H1 (cell line): ENCODE data around the gene LYPD1. TPM values are rescaled to one million over a fixed set of nuclear protein-coding genes. Genes with fewer than 3 reads are reported as not detected.

Experiments used
- CTCF ChIA-PET: fragments of 300-600 bp; sonication (Branson Sonifier 250); formaldehyde crosslinking; loops from one replicate; lab custom pipeline; 2021; ENCODE audit not compliant: partially characterized antibody; lab: Charles Lee
- POLR2A ChIA-PET: fragments of 300-600 bp; sonication (Branson Sonifier 250); formaldehyde crosslinking; loops from one replicate; lab custom pipeline; 2021; ENCODE audit warnings: inconsistent platforms; ENCODE audit not compliant: partially characterized antibody; lab: Charles Lee
- DNase-seq, 2 experiments: peaks; one replicate each; pipeline versions ENCODE4 v3.0.0 to v3.0.0-alpha.2; 2010 to 2022; ENCODE audit warnings: low spot score in 2 of 2, low read depth in 1 of 2, mixed read lengths in 1 of 2
- FAIRE-seq: peaks from 2 replicates; lab custom pipeline; 2011; peaks lifted over from hg19 to GRCh38; lab: Jason Lieb, UNC
- H2AFZ ChIP-seq: 2 replicates; pipeline ENCODE4 v1.8.1; 2012; ENCODE audit warnings: low read length, inconsistent platforms
- H2AK5ac ChIP-seq: 2 replicates; pipeline ENCODE4 v1.6.1; 2013; ENCODE audit warnings: low read depth, low read length
- H2BK120ac ChIP-seq: replicated peaks from 2 replicates; pipeline ENCODE3; 2013; ENCODE audit warnings: low read depth, low read length, inconsistent platforms
- H2BK12ac ChIP-seq: 2 replicates; pipeline ENCODE4 v1.6.1; 2013; ENCODE audit warnings: low read depth, low read length
- H2BK15ac ChIP-seq: 2 replicates; pipeline ENCODE4 v1.6.1; 2013; ENCODE audit warnings: low read length
- H2BK20ac ChIP-seq: 2 replicates; pipeline ENCODE4 v1.6.1; 2013; ENCODE audit warnings: low read length
- H2BK5ac ChIP-seq: 2 replicates; pipeline ENCODE4 v1.6.1; 2013; ENCODE audit warnings: low read depth, low read length
- H3K14ac ChIP-seq: 2 replicates; pipeline ENCODE4 v1.6.1; 2013; ENCODE audit warnings: inconsistent platforms; ENCODE audit not compliant: insufficient read length
- H3K18ac ChIP-seq: 2 replicates; pipeline ENCODE4 v1.6.1; 2013; ENCODE audit warnings: low read length; ENCODE audit errors: extremely low read depth
- H3K23ac ChIP-seq: 2 replicates; pipeline ENCODE4 v1.6.1; 2013; ENCODE audit warnings: inconsistent platforms; ENCODE audit not compliant: insufficient read length
- H3K23me2 ChIP-seq: 2 replicates; pipeline ENCODE4 v1.6.1; 2013; ENCODE audit warnings: low read depth, low read length
- H3K27ac ChIP-seq: 2 replicates; pipeline ENCODE4 v1.6.1; 2011; ENCODE audit warnings: low read depth, low read length, inconsistent platforms
- H3K27me3 ChIP-seq, 4 experiments: replicated peaks in 1 of 4; 1 replicate in 1 of 4; 2 replicates in 3 of 4; pipeline versions ENCODE4 v1.6.1 to v1.8.1; 2011 to 2013; ENCODE audit warnings: low read length in 3 of 4, mild to moderate bottlenecking in 3 of 4, inconsistent platforms in 2 of 4, mixed read lengths in 2 of 4, moderate library complexity in 1 of 4; ENCODE audit not compliant: control insufficient read depth in 3 of 4, insufficient read depth in 3 of 4; ENCODE audit errors: extremely low read depth in 1 of 4
- H3K36me3 ChIP-seq, 4 experiments: 2 replicates each; pipeline versions ENCODE4 v1.6.1 to v1.8.1; 2011 to 2013; ENCODE audit warnings: mild to moderate bottlenecking in 4 of 4, low read length in 3 of 4, moderate library complexity in 2 of 4, control low read depth in 1 of 4, inconsistent platforms in 1 of 4; ENCODE audit not compliant: insufficient read depth in 4 of 4, control insufficient read depth in 2 of 4
- H3K4ac ChIP-seq: replicated peaks from 2 replicates; pipeline ENCODE3; 2013; ENCODE audit warnings: low read length, low read depth, mixed read lengths, inconsistent platforms; ENCODE audit not compliant: insufficient read length
- H3K4me1 ChIP-seq, 4 experiments: replicated peaks in 1 of 4; 1 replicate in 1 of 4; 2 replicates in 3 of 4; pipeline versions ENCODE4 v1.6.1 to v1.8.1; 2011 to 2013; ENCODE audit warnings: low read length in 3 of 4, inconsistent platforms in 2 of 4, mixed read lengths in 1 of 4; ENCODE audit not compliant: insufficient read depth in 4 of 4, control insufficient read depth in 3 of 4
- H3K4me2 ChIP-seq, 2 experiments: 2 replicates each; pipeline versions ENCODE4 v1.6.1 to v1.8.1; 2011 to 2013; ENCODE audit warnings: low read depth in 2 of 2, low read length in 2 of 2, control low read depth in 1 of 2, inconsistent platforms in 1 of 2, mild to moderate bottlenecking in 1 of 2; ENCODE audit not compliant: insufficient read depth in 1 of 2
- H3K4me3 ChIP-seq, 4 experiments: fragments of 200-600, 300-600 bp in 1 of 4; sonication (generic), shearing (Covaris generic), sonication (Bioruptor Twin) in 1 of 4; 2 replicates each; pipeline versions ENCODE4 v1.5.1 to v1.8.1; 2011 to 2016; ENCODE audit warnings: low read length in 4 of 4, low read depth in 3 of 4, control low read depth in 2 of 4, inconsistent platforms in 2 of 4, mild to moderate bottlenecking in 2 of 4, mixed read lengths in 1 of 4, moderate library complexity in 1 of 4; ENCODE audit not compliant: insufficient read depth in 2 of 4; ENCODE audit errors: extremely low read depth in 1 of 4
- H3K56ac ChIP-seq: replicated peaks from 2 replicates; pipeline ENCODE3; 2013; ENCODE audit warnings: low read depth, mild to moderate bottlenecking, mixed read lengths, low read length, inconsistent platforms; ENCODE audit not compliant: insufficient read length
- H3K79me1 ChIP-seq: 2 replicates; pipeline ENCODE4 v1.6.1; 2013; ENCODE audit warnings: low read depth, low read length, control low read depth
- H3K79me2 ChIP-seq, 2 experiments: 2 replicates each; pipeline versions ENCODE4 v1.6.1 to v1.8.1; 2012 to 2013; ENCODE audit warnings: low read length in 2 of 2, mild to moderate bottlenecking in 2 of 2, inconsistent platforms in 1 of 2; ENCODE audit not compliant: insufficient read depth in 2 of 2, control insufficient read depth in 1 of 2
- H3K9ac ChIP-seq, 4 experiments: replicated peaks in 1 of 4; 1 replicate in 1 of 4; 2 replicates in 3 of 4; pipeline versions ENCODE4 v1.6.1 to v1.8.1; 2011 to 2013; ENCODE audit warnings: low read depth in 3 of 4, low read length in 3 of 4, control low read depth in 2 of 4, mild to moderate bottlenecking in 2 of 4, moderate library complexity in 2 of 4, inconsistent platforms in 1 of 4; ENCODE audit errors: extremely low read depth in 1 of 4
- H3K9me3 ChIP-seq, 2 experiments: 2 replicates each; pipeline versions ENCODE4 v1.6.1 to v1.8.1; 2012 to 2013; ENCODE audit warnings: mild to moderate bottlenecking in 2 of 2, moderate library complexity in 2 of 2, control low read depth in 1 of 2, inconsistent platforms in 1 of 2, low read depth in 1 of 2, low read length in 1 of 2, mixed read lengths in 1 of 2; ENCODE audit not compliant: insufficient read depth in 2 of 2
- H4K20me1 ChIP-seq, 2 experiments: replicated peaks in 1 of 2; 2 replicates each; pipeline versions ENCODE3 to v1.8.1; 2011 to 2013; ENCODE audit warnings: inconsistent platforms in 2 of 2, low read length in 2 of 2, mild to moderate bottlenecking in 1 of 2; ENCODE audit not compliant: insufficient read depth in 2 of 2, control insufficient read depth in 1 of 2
- H4K5ac ChIP-seq: 2 replicates; pipeline ENCODE4 v1.6.1; 2013; ENCODE audit warnings: low read length, low read depth, mixed read lengths, inconsistent platforms; ENCODE audit not compliant: insufficient read length
- H4K8ac ChIP-seq: 2 replicates; pipeline ENCODE4 v1.8.0; 2013; ENCODE audit warnings: mild to moderate bottlenecking, moderate library complexity, low read length, inconsistent platforms; ENCODE audit not compliant: insufficient read depth; ENCODE audit errors: extremely low read depth
- H4K91ac ChIP-seq: replicated peaks from 2 replicates; pipeline ENCODE3; 2013; ENCODE audit warnings: low read length, mixed read lengths, inconsistent platforms; ENCODE audit not compliant: insufficient read length
- BCL11A ChIP-seq, 2 experiments: IDR thresholded peaks; one replicate each; pipeline ENCODE4 v1.6.1; 2011; ENCODE audit warnings: low read depth in 2 of 2, low read length in 2 of 2, mild to moderate bottlenecking in 2 of 2
- CTBP2 ChIP-seq: IDR thresholded peaks from 2 replicates; pipeline ENCODE4 v1.7.0; 2011; ENCODE audit warnings: borderline replicate concordance, mild to moderate bottlenecking, moderate library complexity, mixed read lengths, low read length; ENCODE audit not compliant: insufficient read depth, insufficient read length
- JUND ChIP-seq: IDR thresholded peaks from 2 replicates; pipeline ENCODE4 v1.6.1; 2011; ENCODE audit warnings: mild to moderate bottlenecking, improper control_type of control experiment, low read length
- KDM4A ChIP-seq: IDR thresholded peaks from one replicate; pipeline ENCODE4 v1.7.1; 2012; ENCODE audit warnings: low read depth, mild to moderate bottlenecking, moderate library complexity, low read length, inconsistent platforms; ENCODE audit not compliant: severe bottlenecking
- WGBS, 2 experiments: shearing (Covaris generic) in 1 of 2; methylation state at CpG; one replicate each; pipeline versions ENCODE4 v1.1.6 to v1.1.7; 2013 to 2015; ENCODE audit warnings: low lambda C conversion rate in 2 of 2, mixed read lengths in 2 of 2, inconsistent platforms in 1 of 2, low coverage in 1 of 2, missing lambda C conversion rate in 1 of 2; ENCODE audit not compliant: insufficient replicate concordance in 2 of 2, insufficient coverage in 1 of 2, insufficient read length in 1 of 2; ENCODE audit errors: extremely low coverage in 1 of 2, missing lambda C conversion rate in 1 of 2; 5-methylcytosine and 5-hydroxymethylcytosine counted together
- polyA plus RNA-seq, 7 experiments: library from polyadenylated mRNA; depleted of rRNA in 3 of 7; stranded (reverse) in 5 of 7; unstranded in 2 of 7; fragments of >200 nt in 5 of 7; fragments of 200-250 nt in 2 of 7; gene quantifications; 1 replicate in 5 of 7; 2 replicates in 1 of 7; 4 replicates in 1 of 7; pipeline versions ENCODE4 v1.2.1 to v1.2.3, GENCODE V29; 2011 to 2013; ENCODE audit warnings: missing spikeins in 2 of 7, mixed read lengths in 2 of 7
- total RNA-seq: library from RNA; stranded (reverse); fragmentation: NEBNext Ultra II Directional; extraction: Animal tissue kit (Norgen Biotek cat#: 25700); gene quantifications from 2 replicates; pipeline ENCODE4 v1.2.1, GENCODE V29; 2021

LYPD1 gene
- total and polyA plus RNA-seq, 2 of the 8 experiments (the other 6 are each of a cell fraction or from before 2014, with no cell fraction given): 1.9 to 2.7 TPM

DNA sequence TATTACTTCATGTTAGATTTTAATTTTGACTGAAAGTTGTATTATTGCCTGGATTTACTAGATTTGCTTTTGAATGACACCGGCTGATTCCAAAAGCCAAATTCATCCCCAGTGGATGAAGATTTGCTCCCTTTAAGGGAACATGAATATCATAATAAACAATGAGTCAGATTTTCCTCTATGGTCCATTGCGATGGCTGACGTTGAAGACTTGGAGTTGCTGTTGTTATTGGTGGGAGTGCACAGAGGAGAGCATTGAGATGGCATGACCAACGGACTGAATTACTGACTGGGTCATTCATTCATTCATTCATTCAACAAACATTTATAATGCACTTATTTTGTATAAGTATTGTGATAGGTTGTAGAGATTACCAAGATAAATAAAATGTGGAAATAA is 33.4 kb upstream of the LYPD1 start:
- ChIA-PET POLR2A (no interaction called here), CTCF (interaction anchor here (0.9 kb wide), 1 partner anchor 10 kb away, joined by 3 read pairs; no protein-coding TSS in a partner anchor)
- no peaks in the 10 kb centered on the region for H3K36me3 ChIP-seq
- WGBS, 2 experiments: 93% methylated on average over 4 of the region's 4 CpGs; no CpG with 5 or more reads in 1 of the 2 experiments
- no peak overlapping the region for H2AK5ac ChIP-seq
- no peaks in the 10 kb centered on the region for H3K79me1 ChIP-seq
- FAIRE-seq (no peak), DNase-seq (no peak)
- no peak overlapping the region for H3K56ac ChIP-seq
- H2BK20ac ChIP-seq: no peak overlapping the region
- no peaks in the 10 kb centered on the region for H3K27me3 ChIP-seq
- H4K8ac ChIP-seq: no peak overlapping the region
- H3K23ac ChIP-seq: no peak overlapping the region
- no peak overlapping the region for H2BK5ac ChIP-seq
- no peak overlapping the region for H3K9ac ChIP-seq
- H3K4me3 ChIP-seq: no peak overlapping the region
- no peak overlapping the region for H3K4ac ChIP-seq
- H3K14ac ChIP-seq: no peak overlapping the region
- no peak overlapping the region for H3K4me2 ChIP-seq
- H3K18ac ChIP-seq: no peak overlapping the region
- H3K9me3 ChIP-seq: no peaks in the 10 kb centered on the region
- H4K91ac ChIP-seq: no peak overlapping the region
- no peak overlapping the region for H2BK12ac ChIP-seq
- no peaks in the 10 kb centered on the region for H3K4me1 ChIP-seq
- H3K79me2 ChIP-seq: no peaks in the 10 kb centered on the region
- no peak overlapping the region for H4K5ac ChIP-seq
- no peak overlapping the region for H2BK120ac ChIP-seq
- H2AFZ ChIP-seq: no peak overlapping the region
- no peaks in the 10 kb centered on the region for H3K23me2 ChIP-seq
- TF ChIP-seq BCL11A (IDR thresholded peaks at IDR 0.05; ENCODE audit: low read depth in 2 of 2, low read length in 2 of 2) (no peak), CTBP2 (no peak), KDM4A (no peak), JUND (no peak)
- H2BK15ac ChIP-seq: no peak overlapping the region
- H4K20me1 ChIP-seq: no peaks in the 10 kb centered on the region
- H3K27ac ChIP-seq: no peak overlapping the region
